ENCODE results near the gene TFDP1. TPM values are rescaled to one million over a fixed set of nuclear protein-coding genes. Genes with fewer than 3 reads are reported as not detected.

The TFDP1 gene
- polyA plus RNA-seq, 4 donors: 24.3 to 64.9 (median 51.2) TPM

GRCh38 chr13:113644800-113645199 is 60.2 kb downstream of the TFDP1 start:
- WGBS, 3 donors: 93 to 96% (median 96%) methylated on average over 1 of the region's 1 CpG
- no peak overlapping the region for H3K4me3 ChIP-seq (ENCODE audit: low read depth in 1 of 3, low read length in 3 of 3)

GRCh38 chr13:113645329-113645728 is 60.8 kb downstream of the TFDP1 start:
- no peak for DNase-seq
- WGBS, 3 donors: 97 to 98% (median 98%) methylated on average over 9 of the region's 9 CpGs
- Histone ChIP-seq H3K9me3 (ENCODE audit: control insufficient read depth in 2 of 2, insufficient read depth in 1 of 2, low read depth in 1 of 2, low read length in 1 of 2) (peaks cover 0 to 18% of the 10 kb centered on the region in 2 donors), H3K36me3 (ENCODE audit: control insufficient read depth in 3 of 3, insufficient read depth in 2 of 3, low read depth in 1 of 3, low read length in 3 of 3) (peaks cover 2 to 10% (median 5%) of the 10 kb centered on the region in 3 donors), H3K4me3 (ENCODE audit: low read depth in 1 of 3, low read length in 3 of 3) (no peak overlapping the region), H3K27ac (ENCODE audit: low read depth in 1 of 3, low read length in 2 of 3) (no peak overlapping the region), H3K4me1 (ENCODE audit: control insufficient read depth in 3 of 3, insufficient read depth in 2 of 3, low read depth in 1 of 3, low read length in 2 of 3) (peaks cover 0 to 5% (median 4%) of the 10 kb centered on the region in 3 donors), H3K27me3 (ENCODE audit: control insufficient read depth in 3 of 3, insufficient read depth in 3 of 3, low read length in 3 of 3) (no peaks in the 10 kb centered on the region)
- no peak for FAIRE-seq

More at GRCh38 chr13:113644800-113645199, 60.2 kb downstream of the TFDP1 start:
- DNase-seq (no peak), FAIRE-seq (no peak)
- peaks cover 0 to 5% (median 4%) of the 10 kb centered on the region in 3 donors for H3K4me1 ChIP-seq (ENCODE audit: control insufficient read depth in 3 of 3, insufficient read depth in 2 of 3, low read depth in 1 of 3, low read length in 2 of 3)
- no peak overlapping the region for H3K27ac ChIP-seq (ENCODE audit: low read depth in 1 of 3, low read length in 2 of 3)
- H3K9me3 ChIP-seq (ENCODE audit: control insufficient read depth in 2 of 2, insufficient read depth in 1 of 2, low read depth in 1 of 2, low read length in 1 of 2): peaks cover 0 to 21% of the 10 kb centered on the region in 2 donors
- H3K27me3 ChIP-seq (ENCODE audit: control insufficient read depth in 3 of 3, insufficient read depth in 3 of 3, low read length in 3 of 3): no peaks in the 10 kb centered on the region
- peaks cover 5 to 14% (median 5%) of the 10 kb centered on the region in 3 donors for H3K36me3 ChIP-seq (ENCODE audit: control insufficient read depth in 3 of 3, insufficient read depth in 2 of 3, low read depth in 1 of 3, low read length in 3 of 3)

- DNase-seq (peak in 1 of 2 donors; percentile 32), FAIRE-seq (no peak)
- no peak overlapping the region for H3K4me3 ChIP-seq (ENCODE audit: low read depth in 1 of 3, low read length in 3 of 3)
- H3K27ac ChIP-seq (ENCODE audit: low read depth in 1 of 3, low read length in 2 of 3): no peak overlapping the region
- H3K9me3 ChIP-seq (ENCODE audit: control insufficient read depth in 2 of 2, insufficient read depth in 1 of 2, low read depth in 1 of 2, low read length in 1 of 2): peaks cover 0 to 18% of the 10 kb centered on the region in 2 donors
- H3K36me3 ChIP-seq (ENCODE audit: control insufficient read depth in 3 of 3, insufficient read depth in 2 of 3, low read depth in 1 of 3, low read length in 3 of 3): peaks cover 0 to 7% (median 2%) of the 10 kb centered on the region in 3 donors
- no peaks in the 10 kb centered on the region for H3K27me3 ChIP-seq (ENCODE audit: control insufficient read depth in 3 of 3, insufficient read depth in 3 of 3, low read length in 3 of 3)
- 35 to 50% (median 45%) methylated on average over 11 of the region's 11 CpGs for WGBS, 3 donors
- H3K4me1 ChIP-seq (ENCODE audit: control insufficient read depth in 3 of 3, insufficient read depth in 2 of 3, low read depth in 1 of 3, low read length in 2 of 3): peaks cover 0 to 5% (median 4%) of the 10 kb centered on the region in 3 donors
Observed at GRCh38 chr13:113646376-113646775, 61.8 kb downstream of the TFDP1 start.

GRCh38 chr13:113646921-113647340 is 62.4 kb downstream of the TFDP1 start:
- 43 to 76% (median 48%) methylated on average over 10 of the region's 10 CpGs for WGBS, 3 donors
- H3K36me3 ChIP-seq (ENCODE audit: control insufficient read depth in 3 of 3, insufficient read depth in 2 of 3, low read depth in 1 of 3, low read length in 3 of 3): peaks cover 0 to 2% (median 1%) of the 10 kb centered on the region in 3 donors
- peak overlapping the region in 2 of 3 donors; percentile 41 to 64 for H3K27ac ChIP-seq (ENCODE audit: low read depth in 1 of 3, low read length in 2 of 3)

GRCh38 chr13:113647351-113648215 is 63.0 kb downstream of the TFDP1 start:
- Histone ChIP-seq H3K4me1 (ENCODE audit: control insufficient read depth in 3 of 3, insufficient read depth in 2 of 3, low read depth in 1 of 3, low read length in 2 of 3) (peaks cover 0 to 5% (median 4%) of the 10 kb centered on the region in 3 donors), H3K4me3 (ENCODE audit: low read depth in 1 of 3, low read length in 3 of 3) (peak overlapping the region in 1 of 3 donors; percentile 28), H3K27ac (ENCODE audit: low read depth in 1 of 3, low read length in 2 of 3) (peak overlapping the region in 2 of 3 donors; percentile 64 to 76), H3K36me3 (ENCODE audit: control insufficient read depth in 3 of 3, insufficient read depth in 2 of 3, low read depth in 1 of 3, low read length in 3 of 3) (no peaks in the 10 kb centered on the region), H3K27me3 (ENCODE audit: control insufficient read depth in 3 of 3, insufficient read depth in 3 of 3, low read length in 3 of 3) (no peaks in the 10 kb centered on the region), H3K9me3 (ENCODE audit: control insufficient read depth in 2 of 2, insufficient read depth in 1 of 2, low read depth in 1 of 2, low read length in 1 of 2) (peaks cover 0 to 11% of the 10 kb centered on the region in 2 donors)
- DNase-seq: peak in 1 of 2 donors; percentile 97
- WGBS, 3 donors: 13 to 57% (median 38%) methylated on average over 42 of the region's 42 CpGs
- no peak for FAIRE-seq

More at GRCh38 chr13:113646921-113647340, 62.4 kb downstream of the TFDP1 start:
- Histone ChIP-seq H3K9me3 (ENCODE audit: control insufficient read depth in 2 of 2, insufficient read depth in 1 of 2, low read depth in 1 of 2, low read length in 1 of 2) (peaks cover 0 to 12% of the 10 kb centered on the region in 2 donors), H3K27me3 (ENCODE audit: control insufficient read depth in 3 of 3, insufficient read depth in 3 of 3, low read length in 3 of 3) (no peaks in the 10 kb centered on the region), H3K4me3 (ENCODE audit: low read depth in 1 of 3, low read length in 3 of 3) (no peak overlapping the region), H3K4me1 (ENCODE audit: control insufficient read depth in 3 of 3, insufficient read depth in 2 of 3, low read depth in 1 of 3, low read length in 2 of 3) (peaks cover 0 to 5% (median 4%) of the 10 kb centered on the region in 3 donors)
- DNase-seq (no peak), FAIRE-seq (no peak)

GRCh38 chr13:113648216-113648610 is 63.7 kb downstream of the TFDP1 start:
- no peak for DNase-seq
- H3K4me1 ChIP-seq (ENCODE audit: control insufficient read depth in 3 of 3, insufficient read depth in 2 of 3, low read depth in 1 of 3, low read length in 2 of 3): peaks cover 0 to 5% (median 4%) of the 10 kb centered on the region in 3 donors
- no peaks in the 10 kb centered on the region for H3K36me3 ChIP-seq (ENCODE audit: control insufficient read depth in 3 of 3, insufficient read depth in 2 of 3, low read depth in 1 of 3, low read length in 3 of 3)
- no peaks in the 10 kb centered on the region for H3K27me3 ChIP-seq (ENCODE audit: control insufficient read depth in 3 of 3, insufficient read depth in 3 of 3, low read length in 3 of 3)
- no peak overlapping the region for H3K27ac ChIP-seq (ENCODE audit: low read depth in 1 of 3, low read length in 2 of 3)
- peak overlapping the region in 1 of 3 donors; percentile 28 for H3K4me3 ChIP-seq (ENCODE audit: low read depth in 1 of 3, low read length in 3 of 3)
- peaks cover 0 to 7% of the 10 kb centered on the region in 2 donors for H3K9me3 ChIP-seq (ENCODE audit: control insufficient read depth in 2 of 2, insufficient read depth in 1 of 2, low read depth in 1 of 2, low read length in 1 of 2)
- no peak for FAIRE-seq
- WGBS, 3 donors: 46 to 90% (median 62%) methylated on average over 13 of the region's 13 CpGs

- FAIRE-seq: no peak
- Histone ChIP-seq H3K4me1 (ENCODE audit: control insufficient read depth in 3 of 3, insufficient read depth in 2 of 3, low read depth in 1 of 3, low read length in 2 of 3) (peaks cover 0 to 5% (median 4%) of the 10 kb centered on the region in 3 donors), H3K36me3 (ENCODE audit: control insufficient read depth in 3 of 3, insufficient read depth in 2 of 3, low read depth in 1 of 3, low read length in 3 of 3) (no peaks in the 10 kb centered on the region), H3K9me3 (ENCODE audit: control insufficient read depth in 2 of 2, insufficient read depth in 1 of 2, low read depth in 1 of 2, low read length in 1 of 2) (no peaks in the 10 kb centered on the region), H3K4me3 (ENCODE audit: low read depth in 1 of 3, low read length in 3 of 3) (no peak overlapping the region), H3K27ac (ENCODE audit: low read depth in 1 of 3, low read length in 2 of 3) (no peak overlapping the region), H3K27me3 (ENCODE audit: control insufficient read depth in 3 of 3, insufficient read depth in 3 of 3, low read length in 3 of 3) (no peaks in the 10 kb centered on the region)
- no peak for DNase-seq
- 89% methylated on average over 17 of the region's 17 CpGs for WGBS, 3 donors
Observed at GRCh38 chr13:113649212-113649611, 64.7 kb downstream of the TFDP1 start.

- 91 to 95% (median 93%) methylated on average over 15 of the region's 15 CpGs for WGBS, 3 donors
Observed at GRCh38 chr13:113650275-113650674, 65.7 kb downstream of the TFDP1 start.

More at GRCh38 chr13:113650275-113650674, 65.7 kb downstream of the TFDP1 start:
- H3K4me1 ChIP-seq (ENCODE audit: control insufficient read depth in 3 of 3, insufficient read depth in 2 of 3, low read depth in 1 of 3, low read length in 2 of 3): peaks cover 0 to 5% (median 4%) of the 10 kb centered on the region in 3 donors
- no peak overlapping the region for H3K27ac ChIP-seq (ENCODE audit: low read depth in 1 of 3, low read length in 2 of 3)
- FAIRE-seq: no peak
- no peak for DNase-seq
- H3K27me3 ChIP-seq (ENCODE audit: control insufficient read depth in 3 of 3, insufficient read depth in 3 of 3, low read length in 3 of 3): no peaks in the 10 kb centered on the region
- no peaks in the 10 kb centered on the region for H3K9me3 ChIP-seq (ENCODE audit: control insufficient read depth in 2 of 2, insufficient read depth in 1 of 2, low read depth in 1 of 2, low read length in 1 of 2)
- H3K4me3 ChIP-seq (ENCODE audit: low read depth in 1 of 3, low read length in 3 of 3): no peak overlapping the region
- no peaks in the 10 kb centered on the region for H3K36me3 ChIP-seq (ENCODE audit: control insufficient read depth in 3 of 3, insufficient read depth in 2 of 3, low read depth in 1 of 3, low read length in 3 of 3)
